ENCODE results near the gene CDH23.

- no peak for TF ChIP-seq EZH2 (IDR thresholded peaks at IDR 0.05; ENCODE audit: borderline replicate concordance, insufficient read depth, low read depth, low read length, poor library complexity, severe bottlenecking)
- TF ChIP-seq, protein P1, sequence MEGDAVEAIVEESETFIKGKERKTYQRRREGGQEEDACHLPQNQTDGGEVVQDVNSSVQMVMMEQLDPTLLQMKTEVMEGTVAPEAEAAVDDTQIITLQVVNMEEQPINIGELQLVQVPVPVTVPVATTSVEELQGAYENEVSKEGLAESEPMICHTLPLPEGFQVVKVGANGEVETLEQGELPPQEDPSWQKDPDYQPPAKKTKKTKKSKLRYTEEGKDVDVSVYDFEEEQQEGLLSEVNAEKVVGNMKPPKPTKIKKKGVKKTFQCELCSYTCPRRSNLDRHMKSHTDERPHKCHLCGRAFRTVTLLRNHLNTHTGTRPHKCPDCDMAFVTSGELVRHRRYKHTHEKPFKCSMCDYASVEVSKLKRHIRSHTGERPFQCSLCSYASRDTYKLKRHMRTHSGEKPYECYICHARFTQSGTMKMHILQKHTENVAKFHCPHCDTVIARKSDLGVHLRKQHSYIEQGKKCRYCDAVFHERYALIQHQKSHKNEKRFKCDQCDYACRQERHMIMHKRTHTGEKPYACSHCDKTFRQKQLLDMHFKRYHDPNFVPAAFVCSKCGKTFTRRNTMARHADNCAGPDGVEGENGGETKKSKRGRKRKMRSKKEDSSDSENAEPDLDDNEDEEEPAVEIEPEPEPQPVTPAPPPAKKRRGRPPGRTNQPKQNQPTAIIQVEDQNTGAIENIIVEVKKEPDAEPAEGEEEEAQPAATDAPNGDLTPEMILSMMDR (IDR thresholded peaks at IDR 0.05), result no peak
These were observed 70.4 kb downstream of the CDH23 start for GRCh38 chr10:71467161-71467560.
